HG03025 (cell line): Measurements from ENCODE around the gene UQCRFS1.

Experiments
- ATAC-seq: cut with Tn5 transposase; IDR thresholded peaks from one replicate; pipeline ENCODE4 v1.9.1; 2021; ENCODE audit warnings: mild to moderate bottlenecking, moderate library complexity; ENCODE audit not compliant: unreplicated experiment, low FRiP score

The UQCRFS1 gene

DNA sequence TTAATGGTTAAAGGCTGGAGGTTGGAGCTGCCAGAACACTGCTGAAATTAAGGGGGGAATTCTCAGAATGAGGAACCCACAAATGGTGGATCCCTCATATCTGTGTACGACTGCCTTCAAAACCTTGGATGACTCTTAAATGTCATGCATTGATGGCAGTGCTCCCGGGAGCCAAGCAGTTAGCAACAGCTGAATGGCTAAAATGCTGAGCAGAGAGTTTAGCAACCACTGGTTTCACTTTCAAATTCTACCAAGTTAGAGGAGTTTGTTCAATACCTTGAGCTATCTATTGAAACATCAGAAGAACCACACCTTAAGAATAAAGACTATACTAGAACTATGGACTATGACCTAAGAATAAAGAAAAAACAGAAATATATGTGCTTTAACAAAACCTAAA, 41.4 kb downstream of the UQCRFS1 start:
- ATAC-seq: no peak

- ATAC-seq: no peak
Observed at GRCh38 chr19:29170554-29170953, 42.4 kb downstream of the UQCRFS1 start.

DNA sequence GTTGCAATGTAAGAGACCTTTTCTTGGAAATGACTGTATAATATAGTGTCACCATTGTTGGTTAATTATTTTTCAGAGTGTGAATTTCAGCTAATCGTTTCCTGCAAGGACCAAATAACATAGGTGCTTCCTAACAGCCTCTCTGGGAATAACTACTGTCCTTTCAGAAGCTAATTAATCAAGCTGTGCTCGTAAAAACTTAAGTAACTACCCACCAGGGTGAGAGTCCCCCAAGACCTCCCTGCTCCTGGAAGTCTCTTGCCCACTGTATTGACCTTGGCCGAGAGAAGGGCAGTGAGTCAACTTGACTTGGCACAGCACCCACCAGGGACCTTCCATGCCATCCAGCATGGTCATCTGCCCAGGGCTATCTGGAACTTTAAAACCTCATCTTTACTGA, 50.3 kb downstream of the UQCRFS1 start:
- ATAC-seq: no peak

DNA sequence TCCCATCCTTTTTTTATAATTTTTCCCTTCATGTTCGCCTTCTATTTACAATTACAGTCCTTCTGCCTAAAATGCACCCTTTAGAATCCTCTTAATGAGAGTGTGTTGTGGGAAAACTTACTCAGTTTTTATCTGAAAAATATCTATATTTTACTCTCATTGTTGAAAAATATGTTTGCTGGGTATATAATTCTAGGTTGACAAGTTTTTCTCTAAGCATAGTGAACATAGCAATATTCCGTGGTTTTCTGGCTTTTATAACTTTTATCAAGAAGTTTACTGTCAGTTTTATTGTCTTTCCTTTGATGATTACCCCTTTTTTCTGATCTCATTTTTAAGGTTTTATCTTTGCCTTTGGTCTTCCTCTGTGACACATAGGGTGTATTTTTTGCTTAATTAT, 57.3 kb downstream of the UQCRFS1 start:
- ATAC-seq: no peak
